GM21528 (cell line): ENCODE measurements around the gene EEF1AKMT3.
A peak's percentile ranks its signal among the peaks of the same experiment; 100 is the strongest.

Experiments used
- ATAC-seq: cut with Tn5 transposase; IDR thresholded peaks from one replicate; pipeline ENCODE4 v1.9.1; 2021; ENCODE audit warnings: mild to moderate bottlenecking, moderate library complexity; ENCODE audit not compliant: unreplicated experiment, low FRiP score

Gene EEF1AKMT3

DNA sequence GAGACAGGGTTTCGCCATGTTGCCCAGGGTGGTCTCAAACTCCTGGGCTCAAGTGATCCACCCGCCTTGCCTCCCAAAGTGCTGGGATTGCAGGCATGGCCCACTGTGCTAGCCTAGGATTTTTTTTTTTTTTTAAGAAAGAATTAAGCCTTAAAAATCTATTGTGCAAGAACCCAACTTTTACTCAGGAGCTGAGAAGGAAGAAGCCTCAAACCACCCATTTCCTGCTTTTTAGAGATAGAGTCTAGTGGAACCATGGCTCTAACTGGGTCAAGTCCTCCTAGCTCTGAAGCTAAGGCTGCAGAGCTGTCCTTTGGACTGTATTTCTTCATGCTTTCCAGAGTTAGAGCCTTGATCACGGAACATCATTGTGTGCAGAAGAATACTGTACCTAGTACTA is 8.8 kb downstream of the EEF1AKMT3 start:
- ATAC-seq = no peak

GRCh38 chr12:57781801-57782200 is 9.4 kb downstream of the EEF1AKMT3 start:
- ATAC-seq = no peak

DNA sequence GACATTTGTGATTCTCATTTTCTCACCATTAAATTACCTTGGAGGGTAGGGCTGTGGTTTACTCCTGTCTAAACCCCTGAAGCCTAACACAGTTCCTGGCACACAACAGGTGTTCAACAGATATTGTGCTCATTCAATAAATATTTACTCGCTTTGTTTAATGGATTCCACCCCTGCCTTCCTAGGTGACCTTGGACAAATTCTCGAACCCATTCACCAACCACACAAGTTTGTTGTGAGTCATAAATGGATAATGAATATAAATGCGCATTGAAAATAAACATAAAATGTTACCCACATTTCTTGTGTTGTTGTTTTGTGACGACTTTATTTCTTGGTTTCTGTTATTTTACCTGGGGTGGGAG is 9.8 kb downstream of the EEF1AKMT3 start:
- ATAC-seq = peak; percentile 14

DNA sequence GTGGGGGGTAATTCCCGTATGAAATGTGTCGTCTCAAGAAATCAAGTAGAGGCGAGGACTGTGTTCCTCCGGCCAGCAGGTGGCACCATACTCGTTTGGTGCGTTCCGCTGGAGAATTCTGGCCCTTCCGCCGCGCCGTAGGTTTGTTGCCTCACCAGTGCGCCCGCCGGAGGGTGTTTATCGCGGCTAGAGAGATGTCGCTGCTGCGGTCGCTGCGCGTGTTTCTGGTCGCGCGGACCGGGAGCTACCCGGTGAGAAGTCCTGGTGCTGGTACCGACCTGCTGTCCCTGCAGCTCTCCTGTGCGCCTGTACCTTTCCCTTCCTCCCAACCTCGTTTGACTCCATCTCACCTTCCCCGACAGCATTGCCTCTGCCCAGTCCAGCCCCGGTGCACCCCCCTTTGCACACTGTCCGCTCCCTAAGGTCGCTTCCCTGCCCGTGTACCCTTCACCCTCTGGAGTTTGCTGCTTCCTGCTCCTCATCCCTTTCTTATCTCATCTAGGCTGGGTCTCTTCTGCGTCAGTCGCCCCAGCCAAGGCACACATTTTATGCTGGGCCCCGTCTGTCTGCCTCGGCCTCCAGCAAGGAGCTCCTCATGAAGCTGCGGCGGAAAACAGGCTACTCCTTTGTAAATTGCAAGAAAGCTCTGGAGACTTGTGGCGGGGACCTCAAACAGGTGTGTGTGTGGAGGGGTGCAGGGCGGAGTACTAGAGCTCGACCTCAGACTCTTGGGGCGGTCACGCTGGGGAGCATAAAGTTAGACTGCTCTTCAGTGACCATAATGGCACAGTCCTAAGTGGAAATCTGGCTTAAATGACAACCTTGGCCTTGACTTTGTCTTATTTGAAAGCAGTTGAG is 10.4 kb downstream of the EEF1AKMT3 start, which contains the start of gene TSFM:
Gene TSFM (plus strand): TSS at position 180 of the 858 bp plus-strand sequence. CDS start 15 bp downstream, at position 195.
- ATAC-seq = peak; percentile 92

DNA sequence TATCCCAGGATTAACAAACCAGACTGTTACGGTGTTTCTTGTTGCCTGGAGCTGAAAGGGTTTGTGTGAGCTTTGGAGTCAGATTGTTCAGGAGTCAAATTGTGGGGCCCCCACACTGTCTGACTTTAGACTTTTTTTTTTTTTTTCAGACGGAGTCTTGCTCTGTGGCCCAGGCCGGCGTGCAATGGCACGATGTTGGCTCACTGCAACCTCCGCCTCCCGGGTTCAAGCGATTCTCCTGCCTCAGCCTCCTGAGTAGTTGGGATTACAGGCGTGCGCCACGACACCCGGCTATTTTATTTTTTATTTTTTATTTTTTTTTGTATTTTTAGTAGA is 11.0 kb downstream of the EEF1AKMT3 start:
- no peak for ATAC-seq

- ATAC-seq = no peak
These were observed 11.4 kb downstream of the EEF1AKMT3 start for GRCh38 chr12:57783861-57784260.

- ATAC-seq = no peak
These were observed 21.5 kb downstream of the EEF1AKMT3 start for GRCh38 chr12:57793920-57794319.

GRCh38 chr12:57795354-57795753 is 22.9 kb downstream of the EEF1AKMT3 start:
- no peak for ATAC-seq

- ATAC-seq = no peak
These were observed 24.6 kb downstream of the EEF1AKMT3 start for GRCh38 chr12:57796996-57797395.

DNA sequence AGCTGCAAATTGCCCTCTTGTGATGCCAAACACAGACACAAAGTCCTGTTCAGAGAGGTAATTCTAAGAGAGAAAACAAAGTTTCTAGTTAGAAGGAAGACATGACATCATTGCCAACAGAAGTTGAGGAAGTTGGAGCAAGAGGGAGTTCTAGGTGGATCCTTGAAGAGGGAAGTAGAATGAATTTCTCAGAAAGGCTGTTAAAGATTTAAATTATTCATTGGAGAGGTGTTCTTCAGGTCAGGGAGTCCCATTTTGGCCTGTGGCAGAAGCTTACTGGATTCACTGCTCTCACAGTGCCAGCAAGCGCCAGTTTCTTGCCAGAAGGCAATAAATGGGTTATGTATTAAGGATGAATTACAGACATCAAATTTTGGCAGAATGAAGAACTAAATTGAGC is 25.5 kb downstream of the EEF1AKMT3 start:
- ATAC-seq = no peak

DNA sequence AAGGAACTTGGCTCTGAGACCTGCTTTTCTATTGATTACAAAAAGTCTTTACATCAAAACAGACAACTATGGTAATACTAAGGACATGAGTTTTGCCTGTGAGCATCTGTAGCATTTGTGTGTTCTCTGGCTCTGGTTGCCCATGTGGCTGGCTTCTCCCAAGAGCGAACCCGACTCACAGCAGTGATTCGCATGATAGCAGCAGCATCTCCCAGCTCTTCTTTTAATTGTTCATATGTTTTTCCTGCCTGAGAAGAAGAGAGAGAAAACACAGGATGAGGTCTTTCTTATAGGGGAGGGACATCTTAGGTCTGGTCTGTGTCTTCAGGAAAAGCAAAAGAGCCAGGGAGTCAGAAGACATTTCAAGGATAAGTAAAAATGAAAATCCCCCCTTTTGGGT is 28.6 kb downstream of the EEF1AKMT3 start:
- no peak for ATAC-seq

DNA sequence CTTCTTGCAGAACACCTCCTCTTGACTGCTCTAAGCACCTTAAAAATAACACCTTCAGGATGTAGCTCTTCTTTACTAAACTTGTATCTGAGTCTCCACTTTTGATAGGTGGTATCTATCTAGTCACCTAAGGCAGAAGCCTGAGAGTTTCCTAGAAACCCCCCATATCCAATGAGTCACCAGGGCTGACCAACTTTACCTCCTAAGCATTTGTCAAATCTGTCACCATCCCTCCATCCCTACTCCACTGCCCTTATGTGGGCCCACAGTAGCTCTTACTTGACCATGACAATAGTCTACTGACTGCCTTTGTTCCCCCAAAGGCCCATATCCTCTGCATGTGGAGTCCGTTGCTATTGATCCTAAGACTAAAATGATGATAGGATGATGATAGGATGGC is 30.2 kb downstream of the EEF1AKMT3 start:
- ATAC-seq = no peak

GRCh38 chr12:57803319-57803893 is 31.0 kb downstream of the EEF1AKMT3 start:
- ATAC-seq = no peak

GRCh38 chr12:57806677-57807076 is 34.3 kb downstream of the EEF1AKMT3 start:
- no peak for ATAC-seq

DNA sequence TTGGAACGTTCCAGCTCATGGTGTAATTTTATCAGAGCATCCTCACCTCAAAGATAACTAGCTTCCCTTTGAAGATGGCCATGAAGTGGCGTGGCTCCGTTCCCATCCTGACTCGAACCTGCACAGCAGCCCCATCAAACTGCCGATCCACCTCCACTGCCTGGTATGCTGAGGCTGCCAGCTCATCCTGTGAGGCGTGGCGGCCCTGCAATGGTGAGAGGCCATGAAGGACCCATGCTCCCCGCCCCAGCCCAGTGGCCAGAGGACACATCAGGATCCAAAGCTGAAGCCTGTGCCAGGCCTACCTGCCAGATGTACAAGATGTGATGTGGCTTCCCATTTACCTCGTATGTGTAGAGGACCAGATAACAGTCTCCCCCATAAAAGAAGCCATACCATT is 34.9 kb downstream of the EEF1AKMT3 start:
- ATAC-seq = no peak

GRCh38 chr12:57808351-57808750 is 35.9 kb downstream of the EEF1AKMT3 start:
- ATAC-seq = no peak

DNA sequence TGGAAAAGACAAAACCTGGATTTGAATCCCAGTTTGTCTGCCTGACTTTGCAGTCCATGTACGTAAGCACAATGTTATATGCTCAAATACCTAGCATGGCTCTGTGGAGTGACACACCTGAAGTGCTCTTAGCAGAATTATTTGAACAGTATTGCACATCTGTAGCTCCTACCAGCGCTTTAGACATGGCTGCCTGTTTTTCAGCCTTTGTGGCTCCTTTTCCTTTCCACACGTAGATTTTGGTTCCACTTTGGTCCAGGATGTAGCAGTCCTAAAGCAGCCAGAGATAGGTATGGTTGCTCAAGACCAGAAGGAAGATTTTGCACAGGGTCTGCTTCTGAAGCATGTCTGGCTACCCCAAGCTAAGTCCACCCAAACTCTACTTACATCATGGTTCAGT is 37.0 kb downstream of the EEF1AKMT3 start:
- no peak for ATAC-seq

DNA sequence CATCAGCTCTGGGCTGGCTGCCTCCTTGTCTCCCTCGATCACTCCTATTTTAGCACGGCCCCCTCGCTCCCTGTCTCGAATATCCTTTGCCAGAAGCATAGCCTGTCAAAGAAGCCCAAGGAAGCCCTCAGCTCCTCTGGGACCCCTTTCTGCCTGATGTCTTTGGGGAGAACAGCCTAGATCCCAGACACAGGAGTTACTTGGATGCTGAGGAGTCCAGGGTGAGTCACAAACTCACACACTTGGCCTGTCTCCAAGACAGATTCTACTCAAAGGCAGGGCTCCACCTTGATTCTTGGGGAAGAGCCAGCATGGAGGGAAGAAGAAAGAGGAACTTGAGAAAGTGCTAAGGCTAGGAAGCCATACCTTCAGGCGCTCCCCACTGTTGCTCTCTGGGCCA is 38.0 kb downstream of the EEF1AKMT3 start:
- no peak for ATAC-seq

- ATAC-seq = no peak
These were observed 38.8 kb downstream of the EEF1AKMT3 start for GRCh38 chr12:57811028-57811755.

- no peak for ATAC-seq
These were observed 40.9 kb downstream of the EEF1AKMT3 start for GRCh38 chr12:57813111-57813970.
